ENCODE measurements around the gene EDRF1.

GRCh38 chr10:125773687-125774543 is 54.4 kb downstream of the EDRF1 start:
- no peak for TF ChIP-seq EZH2 (IDR thresholded peaks at IDR 0.05; ENCODE audit: insufficient read depth, poor library complexity, severe bottlenecking)
- no peak for TF ChIP-seq EZH2phosphoT487 (IDR thresholded peaks at IDR 0.05; ENCODE audit: insufficient read depth, low read depth)

Data from GM23248 (cell line).